GM19463 (cell line): ENCODE measurements around the gene LRP1B.

ENCODE experiments used
- ATAC-seq: cut with Tn5 transposase; IDR thresholded peaks from one replicate; pipeline ENCODE4 v1.9.1; 2021; ENCODE audit warnings: mild to moderate bottlenecking, moderate library complexity; ENCODE audit not compliant: unreplicated experiment

The LRP1B gene

DNA sequence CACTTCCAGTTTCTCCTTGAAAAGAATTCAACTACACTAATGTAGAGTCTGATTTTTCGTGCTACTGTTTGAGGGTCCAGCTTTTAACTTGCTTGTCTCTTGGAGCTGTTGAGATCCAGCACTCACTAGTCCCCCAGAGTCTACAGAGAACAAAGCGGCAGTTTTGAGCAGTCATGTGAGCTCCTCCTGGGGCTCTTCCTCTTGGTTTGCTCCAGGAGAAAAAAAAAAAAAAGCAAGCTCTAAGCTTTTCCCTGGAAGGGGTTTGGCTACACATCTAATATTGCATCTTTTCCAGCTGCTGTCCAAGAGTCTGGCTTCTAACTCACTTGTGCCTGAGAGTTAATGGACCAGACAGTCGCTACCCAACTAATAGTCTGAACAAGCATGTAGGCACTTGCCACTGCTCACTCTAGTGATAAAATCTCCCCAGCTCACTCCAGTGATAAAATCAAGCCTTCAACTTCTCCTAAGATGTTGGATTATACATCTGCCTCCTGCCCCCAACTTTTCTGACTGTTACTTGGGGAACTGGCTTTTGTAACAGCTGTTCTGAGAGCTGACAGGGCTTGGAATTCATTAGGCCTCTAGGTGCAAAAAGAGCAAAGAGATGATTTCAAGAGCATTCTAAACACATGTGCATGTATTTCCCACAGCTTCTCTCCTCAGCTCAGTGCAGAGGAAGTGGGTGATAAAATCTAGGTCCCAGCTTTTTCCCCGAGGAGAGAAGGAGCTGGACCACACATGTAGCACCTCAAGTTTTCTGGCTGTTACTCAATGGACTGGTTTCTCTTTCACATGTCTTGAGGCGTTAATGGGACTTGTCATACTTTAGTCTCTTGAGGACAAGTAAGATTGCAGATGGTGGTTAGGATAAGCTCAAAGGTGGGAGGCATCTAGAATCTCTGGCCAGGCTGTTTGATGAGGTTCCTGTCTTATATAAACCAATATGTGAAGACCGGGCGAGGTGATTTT lies 750.5 kb downstream of the LRP1B start:
- ATAC-seq = no peak

DNA sequence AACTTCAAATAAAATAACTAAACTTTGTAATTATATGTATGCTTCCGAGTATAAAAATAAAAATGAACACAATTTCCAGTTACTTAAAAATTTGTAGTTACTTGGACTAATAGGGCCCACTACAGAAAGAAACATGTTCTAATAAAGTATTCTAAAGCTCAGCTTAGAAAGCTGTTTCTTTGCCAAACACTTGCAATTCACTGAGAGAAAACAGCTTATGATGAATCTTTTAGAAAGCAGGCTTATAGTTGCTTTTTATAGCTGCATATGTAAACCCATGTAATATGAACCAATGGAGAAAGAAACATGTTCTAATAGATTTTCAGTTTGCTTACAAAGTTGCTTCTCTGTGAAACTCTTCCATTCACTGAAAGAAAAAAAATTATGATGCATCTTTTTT lies 766.0 kb downstream of the LRP1B start:
- ATAC-seq = no peak

DNA sequence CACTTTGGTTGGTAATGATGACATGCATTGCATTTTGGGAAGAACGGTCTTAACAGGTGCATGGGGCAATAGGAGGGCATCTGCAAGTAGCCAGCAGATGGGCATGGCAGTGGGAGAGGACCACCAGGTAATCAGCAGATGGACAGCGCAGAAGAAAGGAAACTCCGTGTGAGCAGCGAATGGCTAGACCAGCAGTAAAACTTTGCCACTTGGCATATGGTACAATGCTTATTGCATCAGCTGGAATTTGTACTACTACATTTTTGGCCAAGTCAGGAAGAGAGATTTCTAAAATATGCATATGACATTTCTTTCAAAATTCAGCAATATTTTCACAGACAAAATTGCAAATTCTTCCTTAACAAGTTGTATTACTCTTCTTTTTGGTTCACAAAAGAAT lies 768.5 kb downstream of the LRP1B start:
- ATAC-seq = no peak

DNA sequence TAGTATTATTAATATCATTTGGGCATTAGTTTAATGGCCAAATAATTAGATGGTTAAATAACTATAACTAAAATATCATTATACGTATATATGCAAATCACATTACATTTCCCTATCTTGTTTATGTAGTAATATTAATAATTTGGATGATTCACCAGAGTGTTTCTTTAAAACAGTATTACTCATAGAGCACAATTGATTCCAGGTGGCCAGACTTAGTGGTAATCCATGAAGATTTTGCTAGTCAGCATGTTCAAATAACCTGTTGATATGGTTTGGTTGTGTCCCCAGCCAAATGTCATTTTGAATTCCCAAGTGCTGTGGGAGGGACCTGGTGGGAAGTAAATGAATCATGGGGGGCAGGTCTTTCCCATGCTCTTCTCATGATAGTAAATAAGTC lies 782.3 kb downstream of the LRP1B start:
- no peak for ATAC-seq

DNA sequence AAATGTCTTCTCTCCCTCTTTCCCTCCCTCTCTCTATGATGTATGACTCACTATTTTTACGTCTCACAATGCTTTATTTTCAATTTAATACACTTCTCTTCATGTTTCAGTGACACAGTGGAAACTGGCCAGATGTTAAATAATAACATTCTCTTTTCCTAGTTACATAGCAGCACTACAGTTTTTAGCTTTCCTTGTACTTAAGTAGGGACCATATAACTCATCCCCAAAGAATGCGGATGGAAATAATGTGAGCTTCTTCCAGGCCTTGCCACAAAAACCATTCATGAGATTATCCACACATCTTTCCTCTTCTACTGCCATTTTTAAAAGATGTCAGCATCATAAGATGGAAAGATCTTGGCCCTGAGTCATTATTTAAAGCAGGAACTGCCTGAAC lies 789.4 kb downstream of the LRP1B start:
- no peak for ATAC-seq

DNA sequence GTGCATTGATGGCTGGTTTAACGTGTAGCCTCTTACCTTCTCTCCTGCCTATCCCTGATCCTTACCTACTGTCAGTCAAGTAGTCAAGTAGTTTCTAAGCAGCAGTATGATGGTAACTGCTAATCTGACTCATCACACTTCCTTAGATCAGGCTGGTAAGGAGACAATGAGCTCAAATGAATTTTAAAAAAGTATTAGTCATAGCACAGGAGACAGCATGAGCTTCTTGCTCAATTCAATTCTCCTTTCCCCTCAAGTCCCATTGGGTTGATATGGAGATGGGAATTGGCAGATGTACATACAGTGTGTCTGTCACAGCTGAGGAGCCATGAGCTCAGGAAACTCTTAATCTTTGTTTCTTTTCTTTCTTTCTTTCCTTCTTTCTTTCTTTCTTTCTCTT lies 799.7 kb downstream of the LRP1B start:
- ATAC-seq = no peak

DNA sequence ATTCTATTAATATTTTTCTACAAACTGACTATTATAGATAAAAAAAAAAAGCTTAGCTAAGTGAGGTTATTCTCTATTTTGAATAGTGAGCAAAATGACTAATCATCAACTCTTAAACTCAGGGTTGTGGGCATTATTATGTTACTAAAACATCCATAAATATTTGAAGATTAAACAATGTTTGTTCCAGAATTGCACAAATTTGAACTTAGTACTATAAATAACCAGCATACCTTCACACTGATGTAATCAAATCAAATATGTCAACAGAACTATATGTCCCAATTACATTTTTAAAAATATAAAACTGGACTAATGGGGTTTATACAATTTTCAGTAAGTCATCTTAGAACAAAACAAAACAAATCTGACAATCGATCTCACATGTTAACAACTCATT lies 800.9 kb downstream of the LRP1B start:
- no peak for ATAC-seq

DNA sequence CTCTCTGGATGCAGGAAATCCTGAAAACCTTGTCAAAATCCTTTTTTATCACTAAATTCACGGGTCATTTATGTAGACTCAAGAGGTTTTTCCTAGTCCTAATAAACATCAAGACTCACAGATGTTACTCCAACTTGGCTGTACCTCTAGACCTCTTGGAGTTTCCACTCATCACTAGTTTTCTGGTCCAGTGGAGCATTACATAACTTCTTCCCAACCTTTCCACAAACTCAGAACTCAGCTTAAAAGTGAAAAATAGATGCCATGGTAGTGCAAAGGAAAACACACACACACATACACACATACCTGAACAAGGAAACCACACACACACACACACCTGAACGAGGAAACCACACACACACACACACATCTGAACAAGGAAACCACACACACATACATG lies 807.2 kb downstream of the LRP1B start:
- ATAC-seq = no peak

DNA sequence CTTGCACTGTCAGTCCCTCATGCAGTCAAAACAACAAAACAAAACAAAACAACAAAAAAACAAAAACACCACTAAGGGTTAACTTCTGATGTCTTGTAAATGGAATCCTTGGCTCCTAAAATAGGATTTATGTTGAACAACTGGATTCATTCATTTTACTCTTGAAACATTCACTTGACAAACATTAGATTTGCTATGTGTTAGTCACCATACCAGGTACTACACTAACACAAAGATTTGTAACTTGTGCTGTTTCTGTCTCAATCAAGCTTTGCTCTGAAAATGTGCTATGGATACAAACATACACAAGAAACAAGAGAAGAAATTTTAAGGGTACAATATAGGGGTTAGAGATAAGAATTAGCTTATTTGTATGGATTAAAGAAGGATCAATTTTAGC lies 812.8 kb downstream of the LRP1B start:
- ATAC-seq = no peak

DNA sequence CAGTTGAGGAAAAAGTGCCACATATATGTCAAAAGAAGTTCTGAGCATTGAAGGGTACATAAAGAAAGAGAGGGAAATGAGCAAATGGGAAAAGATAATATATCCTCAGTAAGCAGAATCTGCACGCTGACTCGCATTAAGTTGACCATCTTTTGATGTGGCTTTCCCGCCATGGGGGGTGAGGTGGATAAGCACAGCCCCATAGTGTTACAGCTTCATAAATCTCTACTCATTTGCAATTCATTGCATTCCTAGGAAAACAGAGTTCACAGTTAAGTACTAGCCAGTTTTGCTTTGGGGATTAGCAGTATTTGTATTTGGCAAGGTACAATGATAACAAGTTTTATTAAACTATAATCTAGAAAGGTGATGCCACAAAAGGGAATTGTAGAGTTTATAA lies 814.2 kb downstream of the LRP1B start:
- no peak for ATAC-seq

DNA sequence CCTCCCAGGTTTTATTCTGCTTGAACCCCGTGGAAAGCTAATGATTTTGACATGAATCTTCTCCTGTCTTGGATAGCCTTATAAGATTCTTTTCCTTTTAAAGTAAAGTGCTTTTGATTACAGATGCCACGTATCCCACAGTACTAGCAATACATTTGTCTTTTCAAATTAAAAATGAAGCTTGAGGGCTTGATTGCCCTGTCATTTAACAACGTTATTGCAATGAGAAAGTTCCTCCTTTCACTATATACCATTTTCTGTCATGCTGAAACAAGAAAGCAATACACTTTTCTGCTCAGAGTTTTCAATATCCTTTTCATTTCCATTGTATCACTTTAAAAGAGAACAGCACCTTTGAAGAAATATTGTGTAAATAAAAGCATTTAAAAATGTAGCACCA lies 814.7 kb downstream of the LRP1B start:
- no peak for ATAC-seq

DNA sequence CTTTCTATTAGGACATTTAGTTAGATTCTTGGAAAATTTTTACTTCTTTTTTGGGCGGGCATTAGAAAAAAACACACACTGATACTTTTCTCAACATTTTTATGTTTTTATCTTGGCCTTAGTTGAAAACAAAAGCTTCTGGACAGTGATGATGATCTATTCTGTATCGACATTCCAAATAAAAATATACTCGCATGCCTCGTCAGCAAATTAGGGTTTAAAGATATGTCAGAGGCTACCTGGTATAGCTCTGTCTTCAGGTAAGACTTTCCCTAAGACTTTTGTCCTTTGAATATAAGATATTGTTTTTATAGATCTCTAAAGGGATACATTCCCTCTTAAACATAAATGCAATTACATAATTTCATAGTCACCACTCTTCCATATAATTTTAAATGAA lies 816.8 kb downstream of the LRP1B start:
- ATAC-seq = no peak

DNA sequence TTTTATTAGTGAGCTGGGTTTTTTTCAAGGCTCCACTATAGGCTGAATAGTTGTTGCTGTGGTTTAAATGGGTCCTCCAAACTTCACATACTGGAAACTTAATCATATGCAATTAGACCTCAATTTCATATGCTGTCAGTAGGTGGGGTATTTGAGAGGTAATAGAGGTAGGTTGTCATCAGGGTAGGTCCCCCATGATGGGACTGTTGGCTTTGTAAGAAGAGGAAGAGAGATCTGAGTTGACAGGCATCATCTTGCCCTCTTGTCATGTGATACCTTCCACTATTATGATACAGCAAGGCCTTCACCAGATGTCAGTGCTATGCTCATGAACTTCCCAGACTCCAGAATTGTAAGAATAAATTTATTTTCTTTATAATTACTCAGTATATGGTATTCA lies 819.4 kb downstream of the LRP1B start:
- no peak for ATAC-seq

DNA sequence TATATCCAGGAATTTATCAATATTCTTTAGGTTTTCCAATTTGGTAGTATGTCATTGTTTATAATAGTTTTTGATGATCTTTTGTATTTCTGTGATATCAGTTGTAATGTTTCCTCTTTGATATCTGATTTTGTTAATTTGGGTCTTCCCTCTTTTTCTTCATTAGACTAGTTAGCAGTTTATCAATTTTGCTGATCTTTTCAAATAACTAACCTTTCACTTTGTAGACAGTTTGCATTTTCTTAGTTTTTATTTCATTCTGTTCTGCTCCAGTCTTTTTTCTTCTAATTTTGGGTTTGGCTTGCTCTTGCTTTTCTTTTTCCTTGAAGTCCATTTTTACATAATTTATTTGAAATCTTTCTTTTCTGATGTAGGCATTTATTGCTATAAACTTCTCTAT lies 824.4 kb downstream of the LRP1B start:
- ATAC-seq = no peak

DNA sequence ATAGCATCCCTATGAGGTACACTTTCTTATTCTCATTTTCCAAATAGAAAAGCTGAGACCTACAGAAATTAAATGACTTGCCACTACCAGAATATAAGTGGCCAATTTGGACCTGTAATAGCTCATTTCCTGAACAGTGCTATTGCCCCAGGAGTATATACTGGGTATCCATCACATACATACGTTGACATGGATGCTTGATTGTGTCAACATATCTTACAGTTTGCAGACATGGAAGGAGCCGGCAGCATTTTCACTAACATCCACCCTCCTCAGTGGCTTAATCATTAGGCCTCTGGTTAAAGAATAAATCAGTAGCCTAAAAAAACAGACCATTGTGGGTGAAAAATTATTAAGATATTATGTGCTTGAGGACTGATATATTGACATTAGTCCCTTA lies 829.3 kb downstream of the LRP1B start:
- ATAC-seq = no peak

DNA sequence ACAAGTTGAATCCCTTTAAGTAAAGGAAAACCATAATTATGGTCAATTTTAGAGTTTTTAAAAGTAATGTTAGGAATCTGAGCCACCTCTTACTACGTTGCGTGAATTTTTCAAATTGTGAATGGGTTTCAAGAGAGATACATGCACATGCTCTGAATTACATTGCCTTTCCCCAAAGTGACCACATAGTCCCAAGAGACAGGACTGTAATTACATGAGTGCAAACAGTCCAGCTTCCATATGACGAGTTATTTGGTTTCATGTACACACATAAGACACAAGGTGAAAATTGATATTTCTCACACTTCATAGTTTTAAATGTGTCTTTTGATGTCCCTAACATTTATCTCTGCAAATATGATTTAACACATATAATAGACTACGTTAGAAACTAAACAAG lies 850.8 kb downstream of the LRP1B start:
- ATAC-seq = no peak

DNA sequence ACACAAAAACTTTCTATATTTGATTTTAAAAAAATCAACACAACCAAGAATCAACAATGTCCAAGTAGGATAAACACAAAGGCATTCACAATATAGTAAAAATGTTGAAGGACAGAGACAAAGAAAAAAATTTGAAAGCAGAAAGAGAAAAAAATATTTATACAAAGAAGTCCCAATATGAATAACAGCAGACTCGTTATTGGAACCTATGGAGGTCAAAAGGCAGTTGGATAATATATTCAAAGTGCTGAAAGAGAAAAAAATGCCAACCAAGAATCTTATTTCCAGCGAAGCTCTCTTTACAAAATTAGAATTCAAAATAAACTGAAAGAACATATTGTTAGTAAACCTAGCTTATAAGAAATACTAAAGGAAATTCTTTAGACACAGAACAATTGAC lies 859.5 kb downstream of the LRP1B start:
- no peak for ATAC-seq

DNA sequence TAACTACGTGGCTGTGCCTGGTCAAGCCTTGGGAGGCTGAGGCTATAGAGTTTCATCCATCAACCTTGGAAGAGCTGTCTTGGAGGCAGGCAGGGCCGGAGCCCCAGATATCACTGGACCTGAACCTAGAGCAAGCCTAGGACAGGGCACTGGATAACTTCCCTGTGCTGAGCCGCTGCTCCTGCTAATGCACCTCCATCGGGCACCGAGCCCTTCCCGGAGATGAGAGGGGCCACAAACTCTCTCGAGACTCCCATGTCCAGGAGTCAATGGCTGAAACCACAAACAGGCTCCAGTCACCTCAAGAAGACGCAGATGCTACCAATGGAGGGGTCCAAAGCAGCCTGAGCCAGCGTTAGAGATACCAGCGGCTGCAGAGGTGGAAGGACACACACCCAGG lies 866.0 kb downstream of the LRP1B start:
- ATAC-seq = no peak

DNA sequence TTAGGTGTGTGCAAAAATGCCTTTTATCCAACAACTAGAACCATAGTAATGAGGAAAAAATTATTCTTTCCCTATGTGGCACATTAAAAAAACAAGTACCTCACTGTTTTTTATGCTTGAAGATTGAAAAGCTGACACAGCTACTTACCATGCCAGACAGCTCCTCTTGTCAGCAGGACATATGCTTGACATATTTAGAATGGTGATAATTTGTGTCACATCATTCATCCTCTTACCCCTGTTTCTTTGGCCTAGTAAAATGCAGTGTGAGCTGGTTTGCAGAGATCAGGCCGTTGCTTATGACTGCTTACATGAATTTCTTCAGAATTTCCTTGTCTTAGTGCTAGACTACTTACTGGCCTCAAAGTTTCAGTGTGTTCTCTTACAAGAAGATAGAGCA lies 869.9 kb downstream of the LRP1B start:
- ATAC-seq = no peak

DNA sequence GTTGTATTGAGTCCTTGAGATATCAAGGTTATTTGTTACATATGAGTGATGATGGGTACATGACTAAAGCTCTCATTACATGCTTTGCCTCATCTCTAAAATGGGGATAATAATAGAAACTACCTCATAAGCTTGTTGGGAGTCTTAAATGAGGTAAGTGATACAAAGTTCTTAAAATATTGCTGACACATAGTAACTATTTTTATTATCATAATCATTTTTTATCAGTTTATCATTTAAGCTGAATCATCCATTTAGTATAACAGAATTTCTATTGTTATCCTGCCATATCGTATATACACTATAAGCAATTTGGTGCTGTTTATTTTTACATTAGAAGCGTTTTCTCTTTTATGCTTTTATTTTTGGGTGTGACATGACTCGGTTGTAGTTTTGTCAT lies 871.1 kb downstream of the LRP1B start:
- no peak for ATAC-seq

DNA sequence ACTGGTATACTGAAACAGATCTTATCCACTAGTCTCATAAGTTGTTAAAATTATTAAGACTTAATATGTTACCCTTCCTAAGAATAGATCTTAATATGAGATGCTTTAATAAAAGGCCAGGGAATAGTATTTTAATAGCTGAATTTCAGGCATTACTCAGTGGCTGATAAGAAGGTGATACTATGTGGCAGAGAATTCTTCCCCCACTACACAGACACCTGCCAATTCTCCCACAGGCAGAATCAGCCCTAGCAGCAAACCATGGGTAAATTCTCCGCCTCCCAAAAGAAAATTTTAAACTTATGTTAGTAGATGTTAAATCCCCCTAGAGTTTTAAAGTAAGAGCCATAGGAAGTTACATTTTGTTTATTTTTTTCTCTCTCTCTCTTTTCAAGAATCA lies 888.8 kb downstream of the LRP1B start:
- no peak for ATAC-seq

DNA sequence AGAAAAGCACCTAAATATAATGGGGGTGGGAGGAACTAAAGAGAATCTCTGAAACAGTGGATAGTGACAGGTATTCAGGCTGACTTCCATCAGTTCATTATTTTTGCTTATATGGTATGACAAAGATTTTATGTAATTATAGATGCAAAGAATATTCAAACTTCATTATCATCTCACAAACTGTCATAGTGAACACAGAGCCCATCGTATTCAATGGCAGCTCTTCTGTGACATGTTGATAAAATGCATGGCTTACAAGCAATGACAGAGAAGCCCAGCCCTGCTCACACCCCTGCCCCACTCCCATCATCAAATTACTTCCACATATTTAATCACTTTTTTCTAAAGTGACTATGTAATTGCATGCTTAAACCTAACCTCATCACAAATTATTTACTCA lies 904.3 kb downstream of the LRP1B start:
- ATAC-seq = no peak

DNA sequence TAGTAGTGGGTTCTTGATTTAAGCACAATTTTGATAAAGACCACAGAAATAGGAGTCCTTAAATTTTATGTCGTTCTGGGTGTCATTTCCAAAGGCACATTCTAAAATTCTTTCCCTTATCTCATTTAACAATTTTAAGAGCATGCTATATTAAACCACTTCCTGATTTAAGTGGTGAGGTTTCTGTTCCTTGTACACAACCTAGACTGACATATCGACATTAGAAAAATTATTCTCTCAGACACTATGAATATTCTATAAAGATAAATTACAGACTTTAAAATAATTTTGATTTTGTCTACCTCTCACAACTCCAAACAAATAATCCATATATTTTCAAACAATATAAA lies 923.8 kb downstream of the LRP1B start:
- ATAC-seq = no peak
